HG03439 (cell line): ENCODE measurements around the gene NIPBL.
"Not testable (repeated sequence)": the region's sequence is repeated elsewhere in the genome, so short reads cannot be mapped to it uniquely, and the experiment has no call there.

Experiments
- ATAC-seq: cut with Tn5 transposase; IDR thresholded peaks from one replicate; pipeline ENCODE4 v1.9.1; 2021; ENCODE audit warnings: mild to moderate bottlenecking, moderate library complexity; ENCODE audit not compliant: unreplicated experiment

NIPBL gene

DNA sequence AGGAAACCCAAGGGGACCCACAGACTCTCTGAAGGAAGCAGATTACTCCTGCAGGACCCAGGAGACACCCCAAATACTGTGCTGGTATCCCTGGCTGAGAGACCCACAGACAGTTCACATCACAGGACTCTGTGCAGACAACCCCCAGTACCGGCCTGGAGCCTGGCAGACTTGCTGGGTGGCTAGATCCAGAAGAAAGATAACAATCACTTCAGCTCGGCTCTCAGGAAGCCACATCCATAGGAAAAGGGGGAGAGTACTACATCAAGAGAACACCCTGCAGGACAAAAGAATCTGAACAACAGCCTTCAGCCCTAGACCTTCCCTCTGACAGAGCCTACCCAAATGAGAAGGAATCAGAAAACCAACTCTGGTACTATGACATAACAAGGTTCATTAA, 206.4 kb downstream of the NIPBL start:
- not testable (repeated sequence) for ATAC-seq

GRCh38 chr5:37086026-37086425, 209.5 kb downstream of the NIPBL start:
- not testable (repeated sequence) for ATAC-seq

DNA sequence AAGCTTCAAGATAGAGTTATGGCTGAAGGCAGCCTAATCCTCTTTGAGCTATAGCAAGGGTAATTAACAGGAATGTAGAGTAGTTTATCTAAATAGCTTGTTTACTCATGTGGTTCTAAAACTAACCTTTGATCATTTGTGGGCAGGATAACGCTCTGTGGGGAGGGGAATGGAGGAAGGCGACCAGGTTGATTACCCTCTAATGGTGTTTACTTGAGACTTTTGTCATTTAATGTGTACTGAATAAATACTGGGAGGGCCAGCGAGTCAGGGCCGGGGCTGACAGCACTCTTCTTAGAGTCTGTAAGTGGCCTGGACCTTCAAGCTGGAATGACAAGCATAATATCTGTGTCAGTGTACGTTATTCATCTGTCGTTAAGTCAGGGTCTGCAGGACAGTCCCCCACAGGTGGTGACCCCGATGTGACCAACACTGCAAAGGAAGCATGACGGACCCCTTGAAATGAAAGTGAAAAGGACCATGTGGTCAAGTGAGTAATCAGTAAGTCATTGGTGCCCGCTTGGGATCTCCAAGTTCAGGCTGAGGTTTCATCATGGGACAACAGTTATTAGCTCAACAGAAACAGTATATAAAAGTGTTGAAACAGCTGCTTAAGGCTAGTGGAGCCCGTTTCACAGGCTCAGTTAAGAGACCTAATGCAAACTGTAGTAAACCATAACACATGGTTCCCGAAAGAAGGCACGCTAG, 210.1 kb downstream of the NIPBL start:
- no peak for ATAC-seq

- ATAC-seq = no peak
These were observed 211.4 kb downstream of the NIPBL start for GRCh38 chr5:37088009-37088408.

- no peak for ATAC-seq
These were observed 213.7 kb downstream of the NIPBL start for GRCh38 chr5:37090123-37090726.

DNA sequence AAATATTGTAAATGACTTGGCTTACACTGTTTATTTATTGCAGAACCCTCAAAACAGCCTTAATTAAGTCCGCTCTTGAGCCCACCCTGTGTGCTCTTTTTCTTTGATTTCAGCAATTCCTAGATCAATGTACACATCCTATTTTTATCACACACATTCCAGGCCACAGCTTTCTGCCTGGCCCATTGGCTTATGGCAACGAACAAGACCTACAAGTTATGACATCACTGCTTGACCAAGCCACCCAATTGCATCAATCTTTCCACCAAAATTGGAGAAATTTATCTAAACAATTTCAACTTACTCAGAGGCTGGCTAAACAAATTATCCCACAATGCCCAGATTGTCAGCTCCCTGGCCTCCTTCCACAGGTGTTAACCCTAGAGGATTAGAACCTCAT, 214.2 kb downstream of the NIPBL start:
- ATAC-seq = no peak

DNA sequence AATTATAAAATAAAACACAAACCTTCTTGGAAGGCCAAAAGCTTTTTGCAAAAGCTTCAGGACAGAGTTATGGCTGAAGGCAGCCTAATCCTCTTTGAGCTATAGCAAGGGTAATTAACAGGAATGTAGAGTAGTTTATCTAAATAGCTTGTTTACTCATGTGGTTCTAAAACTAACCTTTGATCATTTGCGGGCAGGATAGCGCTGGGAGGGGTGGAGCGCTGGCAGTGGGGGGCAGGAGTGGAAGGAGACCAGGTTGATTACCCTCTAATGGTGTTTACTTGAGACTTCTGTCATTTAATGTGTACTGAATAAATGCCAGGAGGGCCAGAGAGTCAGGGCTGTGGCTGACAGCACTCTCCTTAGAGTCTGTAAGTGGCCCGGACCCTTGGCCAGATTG, 217.2 kb downstream of the NIPBL start:
- not testable (repeated sequence) for ATAC-seq

DNA sequence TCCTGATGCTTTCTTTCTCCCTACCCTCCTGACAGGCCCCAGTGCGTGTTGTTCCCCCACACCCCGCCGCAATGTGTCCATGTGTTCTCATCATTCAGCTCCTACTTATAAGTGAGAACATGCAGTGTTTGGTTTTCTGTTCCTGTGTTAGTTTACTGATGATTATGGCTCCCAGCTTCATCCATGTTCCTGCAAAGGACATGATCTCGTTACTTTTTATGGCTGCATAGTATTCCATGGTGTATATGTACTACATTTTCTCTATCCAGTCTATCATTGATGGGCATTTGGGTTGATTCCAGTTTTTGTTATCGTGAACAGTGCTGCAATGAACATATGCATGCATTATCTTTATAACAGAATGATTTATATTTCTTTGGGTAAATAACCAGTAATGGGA, 222.7 kb downstream of the NIPBL start:
- not testable (repeated sequence) for ATAC-seq

DNA sequence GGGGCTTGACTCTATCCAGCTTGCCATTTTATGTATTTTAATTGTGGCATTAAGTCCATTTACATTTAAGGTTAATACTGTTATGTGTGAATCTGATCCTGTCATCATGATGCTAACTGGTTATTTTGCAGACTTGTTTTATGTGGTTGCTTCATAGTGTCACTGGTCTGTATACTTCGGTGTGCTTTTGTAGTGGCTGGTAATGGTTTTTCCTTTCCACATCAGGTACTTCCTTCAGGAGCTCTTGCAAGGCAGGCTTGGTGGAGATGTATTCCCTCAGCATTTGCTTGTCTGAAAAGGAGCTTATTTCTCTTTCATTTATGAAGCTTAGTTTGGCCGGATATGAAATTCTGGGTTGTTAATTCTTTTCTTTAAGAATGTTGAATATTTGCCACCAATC, 226.7 kb downstream of the NIPBL start:
- ATAC-seq = no peak

GRCh38 chr5:37109338-37109737, 232.8 kb downstream of the NIPBL start:
- no peak for ATAC-seq

DNA sequence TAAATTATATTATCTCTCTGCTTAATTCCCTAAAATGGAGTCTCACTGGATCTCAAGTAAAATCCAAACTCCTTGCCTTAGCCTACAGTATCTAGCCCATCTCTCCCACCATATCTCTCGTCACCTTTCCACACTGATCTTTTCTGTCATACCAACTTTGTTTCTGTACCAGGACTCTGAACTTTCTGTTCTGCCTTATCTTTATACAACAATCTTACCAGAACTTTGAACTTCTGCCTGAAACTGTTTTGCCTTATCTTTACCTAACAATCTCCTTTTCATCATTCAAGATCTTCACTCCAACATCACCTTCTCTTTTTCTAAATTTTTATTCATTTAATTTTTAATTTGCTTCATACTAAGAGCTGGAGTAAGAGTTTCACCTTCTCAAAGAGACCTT, 233.6 kb downstream of the NIPBL start:
- no peak for ATAC-seq

GRCh38 chr5:37111426-37112382, 235.1 kb downstream of the NIPBL start:
- ATAC-seq = peak; percentile 90

- ATAC-seq = peak; percentile 40
These were observed 235.9 kb downstream of the NIPBL start for GRCh38 chr5:37112383-37112991.
